ENCODE data around the gene SOWAHC. TPM values are rescaled to one million over a fixed set of nuclear protein-coding genes. Genes with fewer than 3 reads are reported as not detected.

Gene SOWAHC
- polyA plus RNA-seq, 1 experiment, result 5.2 TPM

DNA sequence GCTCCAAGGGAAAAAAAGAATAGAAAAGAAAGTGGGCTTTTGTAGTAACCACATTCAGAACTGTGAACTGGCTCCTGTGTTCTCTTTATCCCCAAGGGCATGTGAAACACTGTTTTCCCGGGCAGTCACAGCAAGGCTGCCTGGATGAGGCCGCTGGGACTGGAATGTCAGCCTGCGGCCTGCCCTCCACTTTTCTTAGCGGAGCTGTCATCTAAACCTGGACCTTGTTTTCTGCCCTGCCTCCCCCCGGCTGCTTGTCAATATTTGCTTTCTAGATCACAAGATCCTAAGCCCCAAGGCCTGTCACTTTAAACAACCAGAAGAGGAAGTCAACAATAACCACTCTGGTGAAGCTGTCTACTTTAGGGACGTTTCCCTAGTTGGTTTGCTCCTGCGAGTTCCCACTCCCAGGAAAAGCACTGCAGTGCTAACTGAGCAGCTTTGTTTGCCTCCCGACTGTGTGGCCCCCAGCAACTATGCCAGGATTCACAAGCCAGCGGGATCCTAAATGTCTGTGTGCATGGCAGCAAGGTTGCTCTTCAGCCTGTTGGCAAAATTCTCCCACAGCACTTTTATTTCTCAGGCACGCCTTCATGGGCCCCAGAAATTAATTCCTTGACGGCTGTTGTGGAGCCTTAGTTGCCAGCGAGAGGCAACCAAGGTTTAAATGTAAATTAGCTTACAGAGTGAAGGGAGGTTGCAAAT is 30.6 kb downstream of the SOWAHC start:
- no peaks in the 10 kb centered on the region for H3K27me3 ChIP-seq (ENCODE audit: control insufficient read depth, insufficient read depth, low read length)
- no peaks in the 10 kb centered on the region for H3K36me3 ChIP-seq (ENCODE audit: control insufficient read depth, insufficient read depth, low read length)
- TF ChIP-seq, protein P1, sequence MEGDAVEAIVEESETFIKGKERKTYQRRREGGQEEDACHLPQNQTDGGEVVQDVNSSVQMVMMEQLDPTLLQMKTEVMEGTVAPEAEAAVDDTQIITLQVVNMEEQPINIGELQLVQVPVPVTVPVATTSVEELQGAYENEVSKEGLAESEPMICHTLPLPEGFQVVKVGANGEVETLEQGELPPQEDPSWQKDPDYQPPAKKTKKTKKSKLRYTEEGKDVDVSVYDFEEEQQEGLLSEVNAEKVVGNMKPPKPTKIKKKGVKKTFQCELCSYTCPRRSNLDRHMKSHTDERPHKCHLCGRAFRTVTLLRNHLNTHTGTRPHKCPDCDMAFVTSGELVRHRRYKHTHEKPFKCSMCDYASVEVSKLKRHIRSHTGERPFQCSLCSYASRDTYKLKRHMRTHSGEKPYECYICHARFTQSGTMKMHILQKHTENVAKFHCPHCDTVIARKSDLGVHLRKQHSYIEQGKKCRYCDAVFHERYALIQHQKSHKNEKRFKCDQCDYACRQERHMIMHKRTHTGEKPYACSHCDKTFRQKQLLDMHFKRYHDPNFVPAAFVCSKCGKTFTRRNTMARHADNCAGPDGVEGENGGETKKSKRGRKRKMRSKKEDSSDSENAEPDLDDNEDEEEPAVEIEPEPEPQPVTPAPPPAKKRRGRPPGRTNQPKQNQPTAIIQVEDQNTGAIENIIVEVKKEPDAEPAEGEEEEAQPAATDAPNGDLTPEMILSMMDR (IDR thresholded peaks at IDR 0.05; ENCODE audit: insufficient read depth, low read depth, low read length), result no peak
- ChIA-PET CTCF (interaction anchor here (0.6 to 1.1 kb wide), 4 partner anchors 8 to 1539 kb away, joined by 3 to 4 read pairs (median 3); no protein-coding TSS in a partner anchor), POLR2A (no interaction called here)
- no peak for DNase-seq (ENCODE audit: low read depth)
- no peak overlapping the region for H3K4me3 ChIP-seq (ENCODE audit: low read depth, low read length)

DNA sequence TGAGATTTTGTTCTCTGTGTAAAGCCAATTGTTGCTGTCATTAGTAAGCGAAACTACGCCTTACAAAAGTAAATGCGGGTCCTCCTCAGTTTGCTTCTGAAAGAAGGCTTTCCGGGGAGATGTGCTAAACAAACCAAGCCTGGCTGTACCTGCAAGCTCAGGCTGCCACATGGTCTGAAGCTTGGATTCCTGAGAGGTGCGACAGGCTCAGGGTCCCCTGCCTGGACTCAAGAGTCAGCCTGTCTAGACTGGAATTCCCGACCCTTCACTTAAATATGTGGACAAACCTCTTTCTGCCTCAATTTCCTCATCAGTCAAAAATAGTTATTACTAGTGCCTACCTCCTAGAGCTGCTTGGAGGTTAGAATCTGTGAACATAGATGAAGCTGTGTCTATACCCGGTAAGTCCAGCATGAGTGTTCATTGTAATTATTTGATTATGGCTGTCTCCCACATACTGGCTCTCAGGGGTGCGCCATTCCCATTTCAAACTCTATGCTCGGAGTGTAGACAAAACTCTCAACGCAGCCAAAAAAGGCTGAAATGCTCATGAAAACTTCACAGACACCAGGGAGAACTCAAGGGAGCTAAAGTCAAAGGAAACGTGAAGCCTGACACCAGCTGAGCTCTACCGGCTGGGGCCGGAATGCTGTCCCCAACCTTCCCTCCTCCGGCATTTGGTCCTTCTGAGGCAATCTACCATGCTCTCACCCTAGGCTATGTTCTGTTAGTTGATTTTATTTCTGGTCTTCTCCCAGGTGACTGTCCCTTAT is 31.4 kb downstream of the SOWAHC start:
- TF ChIP-seq, protein P1 (IDR thresholded peaks at IDR 0.05; ENCODE audit: insufficient read depth, low read depth, low read length), result no peak
- Histone ChIP-seq H3K36me3 (ENCODE audit: control insufficient read depth, insufficient read depth, low read length) (no peaks in the 10 kb centered on the region), H3K27me3 (ENCODE audit: control insufficient read depth, insufficient read depth, low read length) (no peaks in the 10 kb centered on the region), H3K4me3 (ENCODE audit: low read depth, low read length) (no peak overlapping the region)
- DNase-seq (ENCODE audit: low read depth), result no peak
- ChIA-PET POLR2A (no interaction called here), CTCF (interaction anchor here (1.1 kb wide), 1 partner anchor 31 kb away, joined by 3 read pairs; no protein-coding TSS in a partner anchor)

DNA sequence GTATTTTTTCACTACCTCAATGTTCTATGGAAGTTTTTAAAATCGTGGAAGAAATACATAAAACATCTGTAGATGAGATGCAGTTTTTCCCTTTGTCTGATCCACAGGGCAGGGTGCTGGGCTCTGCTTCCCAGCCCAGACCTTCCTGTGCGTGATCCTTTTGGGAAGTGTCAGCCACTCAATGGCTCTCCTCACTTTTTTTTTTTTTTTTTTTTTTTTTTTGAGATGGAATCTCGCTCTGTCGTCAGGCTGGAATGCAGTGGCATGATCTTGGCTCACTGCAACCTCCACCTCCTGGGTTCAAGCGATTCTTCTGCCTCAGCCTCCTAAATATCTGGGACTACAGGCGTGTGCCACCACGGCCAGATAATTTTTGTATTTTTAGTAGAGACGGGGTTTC is 32.8 kb downstream of the SOWAHC start:
- no peak for DNase-seq (ENCODE audit: low read depth)
- ChIA-PET CTCF (no interaction called here), POLR2A (no interaction called here)
- Histone ChIP-seq H3K36me3 (ENCODE audit: control insufficient read depth, insufficient read depth, low read length) (no peaks in the 10 kb centered on the region), H3K27me3 (ENCODE audit: control insufficient read depth, insufficient read depth, low read length) (no peaks in the 10 kb centered on the region), H3K4me3 (ENCODE audit: low read depth, low read length) (no peak overlapping the region)
- TF ChIP-seq, protein P1 (IDR thresholded peaks at IDR 0.05; ENCODE audit: insufficient read depth, low read depth, low read length), result no peak

DNA sequence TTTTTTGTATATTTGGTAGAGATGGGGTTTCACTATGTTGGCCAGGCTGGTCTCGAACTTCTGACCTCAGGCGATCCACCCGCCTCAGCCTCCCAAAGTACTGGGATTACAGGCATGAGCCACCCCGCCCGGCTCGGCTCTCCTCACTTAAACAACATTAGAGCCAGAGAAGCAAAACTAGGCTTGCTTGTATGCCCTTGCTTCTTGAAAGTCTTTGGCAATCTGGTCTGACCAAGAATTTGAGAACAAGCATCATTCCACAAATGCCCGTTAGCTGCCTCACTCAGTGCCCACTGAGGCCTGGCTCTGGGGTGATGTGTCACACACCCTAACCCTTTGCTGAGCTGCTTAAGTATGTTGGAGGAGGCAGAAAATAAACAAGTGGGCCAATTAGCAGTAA is 33.5 kb downstream of the SOWAHC start:
- TF ChIP-seq, protein P1 (IDR thresholded peaks at IDR 0.05; ENCODE audit: insufficient read depth, low read depth, low read length), result no peak
- Histone ChIP-seq H3K27me3 (ENCODE audit: control insufficient read depth, insufficient read depth, low read length) (no peaks in the 10 kb centered on the region), H3K36me3 (ENCODE audit: control insufficient read depth, insufficient read depth, low read length) (no peaks in the 10 kb centered on the region), H3K4me3 (ENCODE audit: low read depth, low read length) (no peak overlapping the region)
- ChIA-PET CTCF (no interaction called here), POLR2A (interaction anchor here (1.0 kb wide), 1 partner anchor 34 kb away, joined by 4 read pairs; the partner anchor contains the start of genes SEPTIN10 and SOWAHC)
- no peak for DNase-seq (ENCODE audit: low read depth)

DNA sequence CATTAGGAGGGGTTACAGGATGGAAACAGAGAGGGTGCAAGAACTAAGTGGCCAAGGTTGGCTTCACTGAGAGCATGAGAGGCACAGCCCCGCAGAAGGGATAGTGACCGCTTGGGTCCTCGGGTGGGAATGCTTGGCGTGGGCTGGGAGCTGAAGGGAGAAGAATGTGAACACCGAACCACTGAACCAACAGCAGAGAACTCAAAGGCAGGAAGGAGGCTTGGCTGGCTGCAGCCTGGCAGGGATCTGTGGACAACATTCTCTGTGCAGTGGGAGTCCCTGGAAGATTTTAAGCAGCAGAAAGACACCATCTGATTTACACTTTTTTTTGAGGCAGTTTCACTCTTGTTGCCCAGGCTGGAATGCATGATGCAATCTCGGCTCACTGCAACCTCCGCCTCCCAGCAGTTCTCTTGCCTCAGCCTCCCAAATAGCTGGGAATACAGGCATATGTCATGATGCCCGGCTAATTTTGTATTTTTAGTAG is 33.9 kb downstream of the SOWAHC start:
- POLR2A ChIA-PET, result interaction anchor here (1.0 kb wide), 1 partner anchor 34 kb away, joined by 4 read pairs; the partner anchor contains the start of genes SEPTIN10 and SOWAHC
- no peaks in the 10 kb centered on the region for H3K36me3 ChIP-seq (ENCODE audit: control insufficient read depth, insufficient read depth, low read length)
- no peak overlapping the region for H3K4me3 ChIP-seq (ENCODE audit: low read depth, low read length)
- no peaks in the 10 kb centered on the region for H3K27me3 ChIP-seq (ENCODE audit: control insufficient read depth, insufficient read depth, low read length)
- DNase-seq (ENCODE audit: low read depth), result no peak
- TF ChIP-seq, protein P1 (IDR thresholded peaks at IDR 0.05; ENCODE audit: insufficient read depth, low read depth, low read length), result no peak
- CTCF ChIA-PET, result no interaction called here
